K562 (cell line): Measurements from ENCODE around the gene CYP2D6. TPM values are rescaled to one million over a fixed set of nuclear protein-coding genes. Genes with fewer than 3 reads are reported as not detected.

Experiments used
- ADNP ChIP-seq: fragments of 200-800 bp; sonication (Bioruptor generic); IDR thresholded peaks from 2 replicates; pipeline ENCODE4 v1.6.1; 2016; ENCODE audit warnings: missing genetic modification characterization, missing compliant biosample characterization
- CEBPB ChIP-seq: fragments of 450-650 bp; IDR thresholded peaks from 2 replicates; pipeline ENCODE4 v1.6.1; 2016; ENCODE audit warnings: missing genetic modification characterization, missing compliant biosample characterization
- CTBP1 ChIP-seq: fragments of 450-650 bp; IDR thresholded peaks from 2 replicates; pipeline ENCODE4 v1.6.1; 2016; ENCODE audit warnings: borderline replicate concordance
- CTCFL ChIP-seq: IDR thresholded peaks from 2 replicates; pipeline ENCODE4 v1.6.1; 2011; ENCODE audit warnings: borderline replicate concordance, low read depth, mild to moderate bottlenecking, moderate library complexity, low read length; ENCODE audit not compliant: insufficient read depth, poor library complexity, severe bottlenecking
- ELF2 ChIP-seq: fragments of 250-450 bp; sonication (Bioruptor Pico); IDR thresholded peaks from 2 replicates; pipeline ENCODE4 v1.5.0; 2021; ENCODE audit warnings: mild to moderate bottlenecking
- GTF2B ChIP-seq: IDR thresholded peaks from 2 replicates; pipeline ENCODE4 v1.6.1; 2011; ENCODE audit not compliant: insufficient read length; ENCODE audit errors: extremely low read depth
- HMGXB4 ChIP-seq: sonication (generic); formaldehyde crosslinking; IDR thresholded peaks from 2 replicates; pipeline ENCODE4 v1.8.1; 2023; ENCODE audit warnings: mild to moderate bottlenecking, missing genetic modification reagents
- KLF13 ChIP-seq: fragments of 450-650 bp; IDR thresholded peaks from 2 replicates; pipeline ENCODE4 v1.6.1; 2016; ENCODE audit warnings: missing genetic modification characterization, low read depth, mild to moderate bottlenecking, missing compliant biosample characterization, moderate library complexity, borderline replicate concordance
- NFIC ChIP-seq: fragments of 450-650 bp; IDR thresholded peaks from 2 replicates; pipeline ENCODE4 v1.6.1; 2017; ENCODE audit warnings: mild to moderate bottlenecking, inconsistent platforms
- NFYB ChIP-seq: IDR thresholded peaks from 2 replicates; pipeline ENCODE4 v1.6.1; 2011; ENCODE audit warnings: mild to moderate bottlenecking, moderate library complexity; ENCODE audit not compliant: insufficient read length; ENCODE audit errors: extremely low read depth
- ZNF232 ChIP-seq: sonication (generic); formaldehyde crosslinking; IDR thresholded peaks from 2 replicates; pipeline ENCODE4 v1.8.0; 2022; ENCODE audit warnings: mild to moderate bottlenecking, missing genetic modification reagents
- ZNF449 ChIP-seq: fragments of 250-450 bp; sonication (Bioruptor Pico); IDR thresholded peaks from 2 replicates; pipeline ENCODE4 v1.8.0; 2022; ENCODE audit warnings: moderate library complexity, mild to moderate bottlenecking, inconsistent platforms
- ZNF592 ChIP-seq: fragments of 450-650 bp; IDR thresholded peaks from 2 replicates; pipeline ENCODE4 v1.6.1; 2017; ENCODE audit warnings: antibody characterized with exemption, mild to moderate bottlenecking
- ZNF696 ChIP-seq: fragments of 250-450 bp; sonication (Bioruptor Pico); conservative IDR thresholded peaks from 2 replicates; pipeline ENCODE4 v1.4.0; 2020; ENCODE audit warnings: mild to moderate bottlenecking, moderate library complexity
- polyA plus RNA-seq, 8 experiments: library from polyadenylated mRNA; depleted of rRNA in 4 of 8; stranded (reverse) in 5 of 8; unstranded in 3 of 8; fragments of >200 nt; fragmentation: Nextera tagmentation in 2 of 8; fragmentation: Illumina TruSeq in 1 of 8; extraction: Ambion mirVana in 2 of 8; extraction: Trizol in 1 of 8; gene quantifications; 2 replicates each; pipeline versions ENCODE4 v1.2.1 to v1.2.3, GENCODE V29; 2011 to 2014; ENCODE audit warnings: inconsistent platforms in 1 of 8, missing spikeins in 1 of 8
- total RNA-seq, 7 experiments: library from RNA; depleted of rRNA in 6 of 7; stranded (reverse); fragments of >200 nt in 6 of 7; fragmentation: Illumina TruSeq in 2 of 7; extraction: Trizol in 2 of 7; gene quantifications; 2 replicates each; pipeline versions ENCODE4 v1.2.1 to v1.2.3, GENCODE V29; 2011 to 2021; ENCODE audit warnings: low replicate concordance in 1 of 7

Gene CYP2D6
- total and polyA plus RNA-seq, 9 of the 15 experiments (the other 6 are each of a cell fraction or from before 2014, with no cell fraction given), result 0.04 to 0.20 (median 0.09) TPM; not detected in 5

- TF ChIP-seq CTCFL (peak; percentile 77), CEBPB (tag) (no peak), GTF2B (peak; percentile 26), ZNF696 (CRISPR knock-in tag) (no peak), KLF13 (tag) (no peak), ELF2 (0 out of 2 replicates have a peak, but pooled peaks have one; percentile 23), CTBP1 (peak; percentile 75), HMGXB4 (CRISPR knock-in tag) (0 out of 2 replicates have a peak, but pooled peaks have one; percentile 28), NFIC (peak; percentile 67), ZNF592 (peak; percentile 25; the same call in 1 of the 2 replicates), ZNF232 (no peak), ZNF449 (CRISPR knock-in tag) (no peak), ADNP (no peak), NFYB (peak; percentile 38)
Measured at GRCh38 chr22:42090596-42091454, 39.8 kb downstream of the CYP2D6 start, which contains the start of gene NDUFA6 (continued).
